Measurements from ENCODE around the gene TRIM37. TPM values are rescaled to one million over a fixed set of nuclear protein-coding genes. Genes with fewer than 3 reads are reported as not detected.

Gene TRIM37
- total and polyA plus RNA-seq, 4 donors: 5.4 to 12.9 (median 8.1) TPM

GRCh38 chr17:59073972-59074371 lies 32.7 kb downstream of the TRIM37 start:
- TF ChIP-seq, protein P1, sequence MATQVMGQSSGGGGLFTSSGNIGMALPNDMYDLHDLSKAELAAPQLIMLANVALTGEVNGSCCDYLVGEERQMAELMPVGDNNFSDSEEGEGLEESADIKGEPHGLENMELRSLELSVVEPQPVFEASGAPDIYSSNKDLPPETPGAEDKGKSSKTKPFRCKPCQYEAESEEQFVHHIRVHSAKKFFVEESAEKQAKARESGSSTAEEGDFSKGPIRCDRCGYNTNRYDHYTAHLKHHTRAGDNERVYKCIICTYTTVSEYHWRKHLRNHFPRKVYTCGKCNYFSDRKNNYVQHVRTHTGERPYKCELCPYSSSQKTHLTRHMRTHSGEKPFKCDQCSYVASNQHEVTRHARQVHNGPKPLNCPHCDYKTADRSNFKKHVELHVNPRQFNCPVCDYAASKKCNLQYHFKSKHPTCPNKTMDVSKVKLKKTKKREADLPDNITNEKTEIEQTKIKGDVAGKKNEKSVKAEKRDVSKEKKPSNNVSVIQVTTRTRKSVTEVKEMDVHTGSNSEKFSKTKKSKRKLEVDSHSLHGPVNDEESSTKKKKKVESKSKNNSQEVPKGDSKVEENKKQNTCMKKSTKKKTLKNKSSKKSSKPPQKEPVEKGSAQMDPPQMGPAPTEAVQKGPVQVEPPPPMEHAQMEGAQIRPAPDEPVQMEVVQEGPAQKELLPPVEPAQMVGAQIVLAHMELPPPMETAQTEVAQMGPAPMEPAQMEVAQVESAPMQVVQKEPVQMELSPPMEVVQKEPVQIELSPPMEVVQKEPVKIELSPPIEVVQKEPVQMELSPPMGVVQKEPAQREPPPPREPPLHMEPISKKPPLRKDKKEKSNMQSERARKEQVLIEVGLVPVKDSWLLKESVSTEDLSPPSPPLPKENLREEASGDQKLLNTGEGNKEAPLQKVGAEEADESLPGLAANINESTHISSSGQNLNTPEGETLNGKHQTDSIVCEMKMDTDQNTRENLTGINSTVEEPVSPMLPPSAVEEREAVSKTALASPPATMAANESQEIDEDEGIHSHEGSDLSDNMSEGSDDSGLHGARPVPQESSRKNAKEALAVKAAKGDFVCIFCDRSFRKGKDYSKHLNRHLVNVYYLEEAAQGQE (IDR thresholded peaks at IDR 0.05): no peak
- TF ChIP-seq, protein P2, sequence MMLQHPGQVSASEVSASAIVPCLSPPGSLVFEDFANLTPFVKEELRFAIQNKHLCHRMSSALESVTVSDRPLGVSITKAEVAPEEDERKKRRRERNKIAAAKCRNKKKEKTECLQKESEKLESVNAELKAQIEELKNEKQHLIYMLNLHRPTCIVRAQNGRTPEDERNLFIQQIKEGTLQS (IDR thresholded peaks at IDR 0.05): no peak
- TF ChIP-seq ZBTB33 (IDR thresholded peaks at IDR 0.05) (no peak), RXRA (IDR thresholded peaks at IDR 0.05) (no peak), TAF1 (conservative IDR thresholded peaks at IDR 0.05) (no peak), RAD21 (IDR thresholded peaks at IDR 0.05) (no peak), EGR1 (IDR thresholded peaks at IDR 0.05; ENCODE audit: low read depth in 2 of 2) (no peak), FOXA2 (IDR thresholded peaks at IDR 0.05) (no peak), HNF4G (IDR thresholded peaks at IDR 0.05) (no peak), GABPA (IDR thresholded peaks at IDR 0.05 in 1 of 2, conservative IDR thresholded peaks at IDR 0.05 in 1 of 2) (no peak), JUND (IDR thresholded peaks at IDR 0.05) (no peak), NR2F2 (IDR thresholded peaks at IDR 0.05) (no peak), YY1 (IDR thresholded peaks at IDR 0.05) (no peak)
- TF ChIP-seq, protein P3, sequence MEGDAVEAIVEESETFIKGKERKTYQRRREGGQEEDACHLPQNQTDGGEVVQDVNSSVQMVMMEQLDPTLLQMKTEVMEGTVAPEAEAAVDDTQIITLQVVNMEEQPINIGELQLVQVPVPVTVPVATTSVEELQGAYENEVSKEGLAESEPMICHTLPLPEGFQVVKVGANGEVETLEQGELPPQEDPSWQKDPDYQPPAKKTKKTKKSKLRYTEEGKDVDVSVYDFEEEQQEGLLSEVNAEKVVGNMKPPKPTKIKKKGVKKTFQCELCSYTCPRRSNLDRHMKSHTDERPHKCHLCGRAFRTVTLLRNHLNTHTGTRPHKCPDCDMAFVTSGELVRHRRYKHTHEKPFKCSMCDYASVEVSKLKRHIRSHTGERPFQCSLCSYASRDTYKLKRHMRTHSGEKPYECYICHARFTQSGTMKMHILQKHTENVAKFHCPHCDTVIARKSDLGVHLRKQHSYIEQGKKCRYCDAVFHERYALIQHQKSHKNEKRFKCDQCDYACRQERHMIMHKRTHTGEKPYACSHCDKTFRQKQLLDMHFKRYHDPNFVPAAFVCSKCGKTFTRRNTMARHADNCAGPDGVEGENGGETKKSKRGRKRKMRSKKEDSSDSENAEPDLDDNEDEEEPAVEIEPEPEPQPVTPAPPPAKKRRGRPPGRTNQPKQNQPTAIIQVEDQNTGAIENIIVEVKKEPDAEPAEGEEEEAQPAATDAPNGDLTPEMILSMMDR (IDR thresholded peaks at IDR 0.05; ENCODE audit: low read depth, low read length, missing input control): no peak
- Histone ChIP-seq H3K4me3 (ENCODE audit: low read depth in 1 of 3, low read length in 3 of 3) (no peak overlapping the region), H3K9ac (ENCODE audit: low read depth in 1 of 2, low read length in 2 of 2) (no peak overlapping the region), H3K9me3 (ENCODE audit: control insufficient read depth in 4 of 4, low read length in 3 of 4) (no peaks in the 10 kb centered on the region), H3K4me1 (ENCODE audit: control insufficient read depth in 4 of 4, insufficient read depth in 4 of 4, low read length in 3 of 4) (no peaks in the 10 kb centered on the region), H3K27ac (ENCODE audit: low read depth in 1 of 2, low read length in 2 of 2) (no peak overlapping the region), H3K36me3 (ENCODE audit: control insufficient read depth in 4 of 4, insufficient read depth in 3 of 4, low read depth in 1 of 4, low read length in 3 of 4) (peaks cover under 1 to 28% (median 10%) of the 10 kb centered on the region in 4 donors), H3K27me3 (ENCODE audit: control insufficient read depth in 4 of 4, insufficient read depth in 4 of 4, low read length in 3 of 4) (no peaks in the 10 kb centered on the region)
- no peak for DNase-seq (ENCODE audit: low spot score)
- 99% methylated on average over 1 of the region's 1 CpG for WGBS

- H3K36me3 ChIP-seq (ENCODE audit: control insufficient read depth in 4 of 4, insufficient read depth in 3 of 4, low read depth in 1 of 4, low read length in 3 of 4): peaks cover 0 to 26% (median 7%) of the 10 kb centered on the region in 4 donors
- H3K4me1 ChIP-seq (ENCODE audit: control insufficient read depth in 4 of 4, insufficient read depth in 4 of 4, low read length in 3 of 4): no peaks in the 10 kb centered on the region
- no peaks in the 10 kb centered on the region for H3K27me3 ChIP-seq (ENCODE audit: control insufficient read depth in 4 of 4, insufficient read depth in 4 of 4, low read length in 3 of 4)
- H3K9me3 ChIP-seq (ENCODE audit: control insufficient read depth in 4 of 4, low read length in 3 of 4): no peaks in the 10 kb centered on the region
- TF ChIP-seq FOXA2 (IDR thresholded peaks at IDR 0.05): no peak
- TF ChIP-seq HNF4G (IDR thresholded peaks at IDR 0.05): no peak
- no peak for TF ChIP-seq GABPA (IDR thresholded peaks at IDR 0.05 in 1 of 2, conservative IDR thresholded peaks at IDR 0.05 in 1 of 2)
- no peak for TF ChIP-seq NR2F2 (IDR thresholded peaks at IDR 0.05)
- no peak for TF ChIP-seq SP1 (IDR thresholded peaks at IDR 0.05)
- TF ChIP-seq, protein P3 (IDR thresholded peaks at IDR 0.05; ENCODE audit: low read depth, low read length, missing input control): no peak
- TF ChIP-seq, protein P1 (IDR thresholded peaks at IDR 0.05): no peak
- no peak for TF ChIP-seq MAX (IDR thresholded peaks at IDR 0.05)
- no peak for TF ChIP-seq EGR1 (IDR thresholded peaks at IDR 0.05; ENCODE audit: low read depth in 2 of 2)
- no peak for TF ChIP-seq FOXA1 (IDR thresholded peaks at IDR 0.05)
- no peak overlapping the region for H3K4me3 ChIP-seq (ENCODE audit: low read depth in 1 of 3, low read length in 3 of 3)
- no peak for DNase-seq (ENCODE audit: low spot score)
- 98% methylated on average over 1 of the region's 1 CpG for WGBS
- no peak overlapping the region for H3K9ac ChIP-seq (ENCODE audit: low read depth in 1 of 2, low read length in 2 of 2)
- no peak overlapping the region for H3K27ac ChIP-seq (ENCODE audit: low read depth in 1 of 2, low read length in 2 of 2)
Observed at GRCh38 chr17:59069856-59070255, 36.8 kb downstream of the TRIM37 start.

All from liver (tissue), 9 donors.